AG08396 (cell line): ENCODE data around the gene MOB1A.
"Not testable (repeated sequence)": the region's sequence is repeated elsewhere in the genome, so short reads cannot be mapped to it uniquely, and the experiment has no call there.

Experiments
- DNase-seq: peaks from one replicate; pipeline ENCODE4 v3.0.0; 2012; ENCODE audit warnings: low spot score, mixed read lengths

The MOB1A gene

GRCh38 chr2:74198461-74199274 is 20.0 kb upstream of the MOB1A start, which contains the start of gene MTHFD2:
TSS of gene MTHFD2 (plus strand) at chr2:74198615. CDS start at chr2:74198642, 27 bp downstream.
- DNase-seq = peak; percentile 93

DNA sequence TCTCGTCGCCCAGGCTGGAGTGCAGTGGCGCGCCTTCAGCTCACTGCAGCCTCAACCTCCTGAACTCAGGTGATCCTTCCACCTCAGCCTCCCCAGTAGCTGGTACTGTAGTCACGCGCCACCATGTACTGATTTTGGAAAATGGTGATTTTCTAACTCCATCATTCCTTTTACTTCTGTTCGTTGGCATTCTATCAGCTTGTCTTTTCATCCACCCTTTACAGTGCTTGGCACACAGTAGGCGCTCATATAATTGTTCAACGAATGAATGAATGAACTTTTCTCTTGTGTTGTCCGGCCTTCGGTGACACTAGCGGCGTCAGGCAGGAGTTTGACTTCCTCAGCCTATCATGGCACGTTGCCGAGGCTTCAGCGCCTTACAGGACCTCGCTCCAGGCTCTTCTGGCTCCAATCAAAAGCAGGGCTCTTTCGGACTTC is 19.4 kb upstream of the MOB1A start:
- no peak for DNase-seq

DNA sequence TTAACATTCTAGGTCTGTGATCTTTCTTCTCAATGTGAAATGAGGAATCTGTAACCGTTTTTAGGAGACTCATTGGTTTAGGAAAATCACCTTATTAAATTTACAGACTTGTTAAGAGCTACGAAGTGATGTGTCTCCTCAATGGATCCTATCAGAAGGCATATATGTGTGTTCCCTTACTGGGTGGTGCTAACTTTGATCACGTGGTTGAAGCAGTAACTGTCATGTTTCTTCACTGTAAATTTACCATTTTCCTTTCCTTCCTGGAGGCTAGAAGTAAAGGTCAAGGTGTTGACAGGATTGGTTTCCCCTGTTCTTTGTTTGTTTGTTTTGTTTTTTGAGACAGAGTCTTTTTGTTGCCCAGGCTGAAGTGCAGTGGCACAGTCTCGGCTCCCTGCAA is 18.4 kb upstream of the MOB1A start:
- DNase-seq = no peak

DNA sequence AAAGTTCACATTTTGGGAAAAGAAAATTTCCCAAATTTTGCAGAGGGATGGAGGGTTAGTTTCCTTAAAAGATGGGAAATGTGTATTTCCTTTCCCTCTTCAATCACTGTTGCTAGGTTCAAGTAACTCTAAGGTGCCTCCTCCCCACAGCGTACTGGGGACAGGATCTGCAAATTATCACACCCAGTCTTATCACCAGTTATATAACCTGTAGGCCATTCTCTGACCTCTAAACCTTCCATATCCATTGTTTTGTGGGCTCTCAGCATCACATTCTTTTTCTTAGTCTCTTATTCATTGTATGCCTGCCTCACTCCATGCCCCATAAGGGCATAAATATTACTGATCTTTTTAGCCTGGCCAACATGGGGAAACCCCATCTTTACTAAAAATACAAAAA is 16.1 kb upstream of the MOB1A start:
- no peak for DNase-seq

DNA sequence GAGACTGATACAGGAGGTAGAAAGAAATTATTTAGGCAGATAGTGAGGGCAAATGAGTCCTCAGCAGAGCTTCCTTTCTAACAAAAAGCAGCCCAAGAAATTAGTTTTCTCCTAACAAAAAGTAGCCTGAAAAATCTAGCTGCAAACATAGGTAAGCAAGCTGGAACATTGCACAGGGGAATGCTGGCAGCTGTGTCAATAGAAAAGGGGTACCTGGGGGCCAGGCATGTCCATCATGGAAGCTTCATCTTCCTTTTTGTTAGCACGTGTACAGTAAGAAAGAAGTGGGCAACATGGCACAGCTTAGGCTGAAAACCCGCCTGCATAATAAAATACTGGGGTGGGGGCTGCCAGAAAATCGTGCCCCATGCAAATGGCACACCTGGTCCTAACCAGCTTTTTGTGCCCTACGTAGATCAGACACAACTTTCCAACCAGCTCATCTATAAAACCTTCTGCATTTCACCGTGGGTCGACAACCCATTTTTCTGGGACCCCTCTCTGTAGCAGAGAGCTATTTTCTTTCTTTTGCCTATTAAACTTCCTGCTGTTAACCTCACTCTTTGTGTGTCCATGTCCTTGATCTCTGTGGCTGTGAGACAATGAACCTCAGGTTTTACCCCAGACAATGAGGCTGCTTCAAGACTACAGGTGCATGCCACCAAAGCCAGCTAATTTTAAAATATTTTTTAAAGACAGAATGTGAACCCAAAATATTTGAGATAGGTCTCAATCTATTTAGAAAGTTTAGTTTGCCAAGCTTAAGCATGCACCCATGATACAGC is 13.1 kb upstream of the MOB1A start:
- no peak for DNase-seq

DNA sequence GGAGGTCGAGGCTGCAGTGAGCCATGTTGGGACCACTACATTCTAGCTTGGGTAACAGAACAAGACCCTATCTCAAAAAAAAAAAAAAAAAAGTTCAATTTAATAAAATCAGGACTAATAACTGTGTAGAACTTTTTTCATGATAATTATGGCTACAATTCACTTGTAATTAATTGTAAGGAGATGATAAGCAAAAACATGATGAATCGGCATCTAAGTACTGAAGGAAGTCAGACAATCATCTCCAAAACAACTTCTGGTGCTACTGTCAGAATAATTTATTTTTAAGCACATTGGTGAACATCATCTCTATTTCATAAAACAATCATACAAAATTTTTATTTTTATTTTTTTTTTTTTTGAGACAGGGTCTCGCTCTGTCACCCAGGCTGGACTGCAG is 10.0 kb upstream of the MOB1A start:
- DNase-seq = no peak

- peak; percentile 73 for DNase-seq
Measured at GRCh38 chr2:74188018-74188601, 9.4 kb upstream of the MOB1A start.

- DNase-seq = not testable (repeated sequence)
Measured at GRCh38 chr2:74186706-74187105, 8.0 kb upstream of the MOB1A start.

DNA sequence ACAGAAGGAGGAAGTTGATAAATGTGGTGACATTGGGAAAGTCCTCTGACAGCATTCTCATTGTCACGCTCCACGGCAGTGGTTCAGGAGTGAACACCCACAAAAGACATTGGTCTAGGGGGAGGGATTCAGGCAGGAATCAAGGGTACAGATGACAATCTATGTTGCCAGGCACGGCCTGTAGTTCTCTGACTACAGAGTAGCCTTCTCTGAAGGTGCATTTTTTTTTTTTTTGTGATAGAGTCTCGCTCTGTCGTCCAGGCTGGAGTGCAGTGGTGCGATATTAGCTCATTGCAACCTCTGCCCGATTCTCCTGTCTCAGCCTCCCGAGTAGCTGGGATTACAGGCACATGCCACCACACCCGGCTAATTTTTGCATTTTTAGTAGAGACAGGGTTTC is 7.4 kb upstream of the MOB1A start:
- DNase-seq = no peak

DNA sequence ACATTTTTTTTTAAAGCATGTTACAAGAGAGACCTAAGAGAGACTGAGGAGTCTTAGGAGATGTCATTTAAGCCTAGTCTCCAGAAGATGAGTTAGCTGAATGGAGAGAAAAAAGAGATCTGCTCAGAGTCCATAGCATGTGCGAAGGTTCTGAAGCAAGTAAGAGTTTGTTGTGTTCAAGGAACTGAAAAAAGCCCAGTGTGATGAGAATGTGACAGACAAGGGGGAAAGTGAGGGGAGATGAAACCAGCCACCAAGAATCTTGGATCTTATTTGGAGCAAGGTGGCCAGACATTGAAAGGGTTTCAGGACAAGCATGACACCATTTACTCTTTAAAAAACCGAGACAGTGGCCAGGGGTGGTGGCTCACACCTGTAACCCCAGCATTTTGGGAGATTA is 5.2 kb upstream of the MOB1A start:
- DNase-seq = no peak

GRCh38 chr2:74181739-74182138 is 3.1 kb upstream of the MOB1A start:
- no peak for DNase-seq

- DNase-seq = no peak
Measured at GRCh38 chr2:74179063-74179865, 585 bp upstream of the MOB1A start.

GRCh38 chr2:74177696-74178095 is 983 bp downstream of the MOB1A start:
- DNase-seq = no peak

GRCh38 chr2:74174909-74175308 is 3.8 kb downstream of the MOB1A start:
- no peak for DNase-seq

- no peak for DNase-seq
Measured at GRCh38 chr2:74168739-74169138, 9.9 kb downstream of the MOB1A start.

GRCh38 chr2:74164761-74165160 is 13.9 kb downstream of the MOB1A start:
- DNase-seq = no peak

DNA sequence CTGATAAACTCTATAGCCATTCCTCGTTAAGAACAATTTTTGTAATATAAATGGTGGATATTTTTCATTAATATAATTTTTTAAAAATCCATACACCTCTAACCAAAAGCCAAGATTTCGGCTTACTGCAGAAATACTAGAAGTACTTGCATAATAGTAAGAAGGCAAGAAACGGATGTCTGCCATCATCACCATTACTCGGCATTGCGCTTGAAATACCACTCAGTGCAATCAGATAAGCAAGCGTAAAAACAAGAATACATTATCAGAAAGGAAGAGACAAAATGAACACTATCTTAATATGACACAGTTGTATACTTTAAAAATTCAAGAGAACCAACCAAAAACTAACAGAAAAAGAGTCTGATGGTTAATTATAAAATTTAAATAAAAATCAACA is 15.7 kb downstream of the MOB1A start:
- no peak for DNase-seq

DNA sequence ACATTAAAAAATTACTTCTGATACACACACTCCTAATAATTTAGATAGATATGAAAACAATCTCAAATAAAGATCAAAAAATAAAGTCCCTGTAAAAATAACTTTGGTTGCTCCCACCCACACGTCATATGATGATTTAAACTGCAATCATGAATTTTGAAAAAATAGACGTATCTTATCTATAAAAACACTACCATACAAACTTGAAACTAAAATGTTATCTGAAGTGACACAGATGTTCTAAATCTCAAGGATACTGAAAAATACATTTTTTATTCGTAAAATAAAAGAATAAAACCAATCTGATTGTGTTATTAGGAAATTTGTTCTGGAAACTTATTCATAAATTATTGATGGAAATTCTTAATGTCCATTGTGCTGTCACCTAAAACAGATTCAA is 22.8 kb downstream of the MOB1A start:
- DNase-seq = no peak

GRCh38 chr2:74152954-74153353 is 25.7 kb downstream of the MOB1A start:
- DNase-seq = no peak

GRCh38 chr2:74149570-74150319 is 28.9 kb downstream of the MOB1A start:
- no peak for DNase-seq

DNA sequence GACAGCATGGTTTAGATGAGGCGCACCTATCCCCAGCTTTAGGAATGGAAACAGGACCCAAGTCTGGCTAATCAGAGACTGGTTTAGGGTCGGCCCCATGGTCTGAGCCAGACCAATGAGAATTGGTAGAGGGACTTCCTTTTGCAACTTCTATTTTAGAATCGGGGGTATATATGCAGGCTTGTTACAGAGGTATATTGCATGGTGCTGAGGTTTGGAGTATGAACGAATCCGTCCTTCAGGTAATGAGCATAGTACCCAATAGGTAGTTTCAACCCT is 29.5 kb downstream of the MOB1A start:
- DNase-seq = no peak
